HG03378 (cell line): ENCODE results near the gene CFHR2.
A peak's percentile ranks its signal among the peaks of the same experiment; 100 is the strongest.

Experiments
- ATAC-seq: cut with Tn5 transposase; IDR thresholded peaks from one replicate; pipeline ENCODE4 v1.9.1; 2021; ENCODE audit warnings: mild to moderate bottlenecking, moderate library complexity; ENCODE audit not compliant: unreplicated experiment

CFHR2 gene

GRCh38 chr1:196997423-196997822 is 53.9 kb downstream of the CFHR2 start:
- peak; percentile 66 for ATAC-seq

GRCh38 chr1:197001828-197002227 is 58.3 kb downstream of the CFHR2 start:
- no peak for ATAC-seq

- no peak for ATAC-seq
These were observed 59.6 kb downstream of the CFHR2 start for GRCh38 chr1:197003132-197003531.

- ATAC-seq: no peak
These were observed 65.3 kb downstream of the CFHR2 start for GRCh38 chr1:197008861-197009260.
